ENCODE data around the gene SYNDIG1. TPM values are rescaled to one million over a fixed set of nuclear protein-coding genes. Genes with fewer than 3 reads are reported as not detected.

Gene SYNDIG1
- total RNA-seq, 1 experiment from 2014 or later: 5.4 TPM

- Mint-ChIP-seq H3K27ac (no peak overlapping the region), H3K4me1 (peaks cover 15 to 16% of the 10 kb centered on the region in 2 experiments), H3K9me3 (no peaks in the 10 kb centered on the region), H3K36me3 (ENCODE audit: insufficient read depth in 1 of 3, low read depth in 3 of 3) (no peaks in the 10 kb centered on the region; a peak in 1 of 7 replicates), H3K4me3 (no peak overlapping the region), H3K27me3 (ENCODE audit: low read depth) (peaks cover 2% of the 10 kb centered on the region)
- no peak overlapping the region for H3T11ph ChIP-seq (ENCODE audit: low read length)
- no peak overlapping the region for H2BK12ac ChIP-seq (ENCODE audit: insufficient read length, low read depth, low read length)
- no peak overlapping the region for H4K8ac ChIP-seq (replicated peaks; ENCODE audit: insufficient read length, low read depth, low read length)
- WGBS (ENCODE audit: extremely low coverage, insufficient read length, low lambda C conversion rate): no CpG with 5 or more reads among the region's 2 CpGs
- no peak overlapping the region for H4K91ac ChIP-seq (ENCODE audit: insufficient read length, low read depth, low read length)
- H3K18ac ChIP-seq (ENCODE audit: insufficient read length, low read depth, low read length): no peak overlapping the region
- H2AK5ac ChIP-seq (ENCODE audit: insufficient read length, low read length): no peak overlapping the region
- DNase-seq: no peak
- no peaks in the 10 kb centered on the region for H3K79me1 ChIP-seq (ENCODE audit: insufficient read depth, low read depth, low read length, poor library complexity, severe bottlenecking)
- no peak overlapping the region for H2BK120ac ChIP-seq (ENCODE audit: low read depth, low read length, poor library complexity, severe bottlenecking)
- H3K79me2 ChIP-seq (ENCODE audit: insufficient read depth, low read length): no peaks in the 10 kb centered on the region
- H2BK20ac ChIP-seq (ENCODE audit: low read depth, low read length, poor library complexity, severe bottlenecking): no peak overlapping the region
- H2BK15ac ChIP-seq (ENCODE audit: low read depth, low read length): no peak overlapping the region
- no peak overlapping the region for H3K56ac ChIP-seq (ENCODE audit: insufficient read length, low read depth, low read length)
- H3K4ac ChIP-seq (ENCODE audit: low read depth, low read length): no peak overlapping the region
- H3K23me2 ChIP-seq (ENCODE audit: insufficient read length, low read depth, low read length, poor library complexity, severe bottlenecking): peaks cover 7% of the 10 kb centered on the region
- no peak overlapping the region for H3K14ac ChIP-seq (ENCODE audit: insufficient read depth, low read length)
- no peaks in the 10 kb centered on the region for H3K27me3 ChIP-seq (ENCODE audit: insufficient read depth, low read length)
- H3K23ac ChIP-seq (ENCODE audit: insufficient read length, low read depth, low read length): no peak overlapping the region
- H4K20me1 ChIP-seq (ENCODE audit: control insufficient read depth, insufficient read depth, insufficient read length): no peaks in the 10 kb centered on the region
- no peak overlapping the region for H2AFZ ChIP-seq (ENCODE audit: low read length)
- no peak overlapping the region for H4K5ac ChIP-seq (ENCODE audit: insufficient read length, low read depth, low read length)
- TF ChIP-seq, protein P1, sequence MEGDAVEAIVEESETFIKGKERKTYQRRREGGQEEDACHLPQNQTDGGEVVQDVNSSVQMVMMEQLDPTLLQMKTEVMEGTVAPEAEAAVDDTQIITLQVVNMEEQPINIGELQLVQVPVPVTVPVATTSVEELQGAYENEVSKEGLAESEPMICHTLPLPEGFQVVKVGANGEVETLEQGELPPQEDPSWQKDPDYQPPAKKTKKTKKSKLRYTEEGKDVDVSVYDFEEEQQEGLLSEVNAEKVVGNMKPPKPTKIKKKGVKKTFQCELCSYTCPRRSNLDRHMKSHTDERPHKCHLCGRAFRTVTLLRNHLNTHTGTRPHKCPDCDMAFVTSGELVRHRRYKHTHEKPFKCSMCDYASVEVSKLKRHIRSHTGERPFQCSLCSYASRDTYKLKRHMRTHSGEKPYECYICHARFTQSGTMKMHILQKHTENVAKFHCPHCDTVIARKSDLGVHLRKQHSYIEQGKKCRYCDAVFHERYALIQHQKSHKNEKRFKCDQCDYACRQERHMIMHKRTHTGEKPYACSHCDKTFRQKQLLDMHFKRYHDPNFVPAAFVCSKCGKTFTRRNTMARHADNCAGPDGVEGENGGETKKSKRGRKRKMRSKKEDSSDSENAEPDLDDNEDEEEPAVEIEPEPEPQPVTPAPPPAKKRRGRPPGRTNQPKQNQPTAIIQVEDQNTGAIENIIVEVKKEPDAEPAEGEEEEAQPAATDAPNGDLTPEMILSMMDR (conservative IDR thresholded peaks at IDR 0.05): no peak
- H3K4me2 ChIP-seq (ENCODE audit: insufficient read depth, insufficient read length, low read length): no peak overlapping the region
- peaks cover 10% of the 10 kb centered on the region; the same call in 1 of the 2 replicates for H3K4me1 ChIP-seq (ENCODE audit: insufficient read depth, low read length)
- H3K9me3 ChIP-seq (ENCODE audit: control insufficient read depth, low read depth, low read length): no peaks in the 10 kb centered on the region
- H3K27ac ChIP-seq (ENCODE audit: insufficient read length, low read depth, low read length): no peak overlapping the region
- no peak overlapping the region for H3K9ac ChIP-seq (ENCODE audit: extremely low read depth, insufficient read length, low read length)
- no peak overlapping the region for H2BK5ac ChIP-seq (ENCODE audit: insufficient read length, low read length)
These were observed 31.1 kb upstream of the SYNDIG1 start for GRCh38 chr20:24438331-24438730.
